Left kidney (tissue), 2 donors: ENCODE data around the gene LCA5. TPM values are rescaled to one million over a fixed set of nuclear protein-coding genes. Genes with fewer than 3 reads are reported as not detected.
"Not testable (repeated sequence)": the region's sequence is repeated elsewhere in the genome, so short reads cannot be mapped to it uniquely, and the experiment has no call there.

ENCODE experiments used
- DNase-seq: peaks from one replicate; pipeline ENCODE4 v3.0.0-alpha.2; 2013
- polyA plus RNA-seq: library from polyadenylated mRNA; unstranded; fragments of 120-200 nt; gene quantifications from one replicate; pipeline ENCODE4 v1.2.1, GENCODE V29; 2013; ENCODE audit not compliant: insufficient read length

LCA5 gene
- polyA plus RNA-seq, 1 donor: 11.0 TPM

GRCh38 chr6:79538106-79538971, 1.1 kb upstream of the LCA5 start:
- no peak for DNase-seq

- no peak for DNase-seq
These were observed 661 bp downstream of the LCA5 start for GRCh38 chr6:79536585-79536953.

- DNase-seq: not testable (repeated sequence)
These were observed 7.7 kb downstream of the LCA5 start for GRCh38 chr6:79529567-79529966.

GRCh38 chr6:79526897-79527296, 10.3 kb downstream of the LCA5 start:
- no peak for DNase-seq

GRCh38 chr6:79525272-79526100, 11.7 kb downstream of the LCA5 start:
- DNase-seq: peak; percentile 15

- no peak for DNase-seq
These were observed 13.2 kb downstream of the LCA5 start for GRCh38 chr6:79524065-79524464.

GRCh38 chr6:79522609-79523008, 14.6 kb downstream of the LCA5 start:
- no peak for DNase-seq

GRCh38 chr6:79520534-79520933, 16.7 kb downstream of the LCA5 start:
- DNase-seq: no peak

- DNase-seq: no peak
These were observed 18.4 kb downstream of the LCA5 start for GRCh38 chr6:79518842-79519241.

GRCh38 chr6:79515436-79515835, 21.8 kb downstream of the LCA5 start:
- no peak for DNase-seq

- no peak for DNase-seq
These were observed 24.1 kb downstream of the LCA5 start for GRCh38 chr6:79513111-79513510.

- no peak for DNase-seq
These were observed 25.2 kb downstream of the LCA5 start for GRCh38 chr6:79512014-79512413.

- DNase-seq: no peak
These were observed 26.5 kb downstream of the LCA5 start for GRCh38 chr6:79510707-79511106.

GRCh38 chr6:79506251-79506650, 31.0 kb downstream of the LCA5 start:
- DNase-seq: no peak

GRCh38 chr6:79504372-79504771, 32.9 kb downstream of the LCA5 start:
- DNase-seq: no peak

- DNase-seq: no peak
These were observed 38.4 kb downstream of the LCA5 start for GRCh38 chr6:79498842-79499241.

GRCh38 chr6:79495246-79495645, 42.0 kb downstream of the LCA5 start:
- no peak for DNase-seq

GRCh38 chr6:79494841-79495240, 42.4 kb downstream of the LCA5 start:
- no peak for DNase-seq

GRCh38 chr6:79470728-79471127, 66.5 kb downstream of the LCA5 start:
- DNase-seq: no peak

GRCh38 chr6:79469376-79470246, 67.6 kb downstream of the LCA5 start:
- DNase-seq: no peak

GRCh38 chr6:79468587-79468986, 68.6 kb downstream of the LCA5 start:
- DNase-seq: no peak

- DNase-seq: no peak
These were observed 69.1 kb downstream of the LCA5 start for GRCh38 chr6:79468116-79468515.
